ENCODE data around the gene PFN3. TPM values are rescaled to one million over a fixed set of nuclear protein-coding genes. Genes with fewer than 3 reads are reported as not detected.

Gene PFN3
- total and polyA plus RNA-seq, 11 donors, result not detected

DNA sequence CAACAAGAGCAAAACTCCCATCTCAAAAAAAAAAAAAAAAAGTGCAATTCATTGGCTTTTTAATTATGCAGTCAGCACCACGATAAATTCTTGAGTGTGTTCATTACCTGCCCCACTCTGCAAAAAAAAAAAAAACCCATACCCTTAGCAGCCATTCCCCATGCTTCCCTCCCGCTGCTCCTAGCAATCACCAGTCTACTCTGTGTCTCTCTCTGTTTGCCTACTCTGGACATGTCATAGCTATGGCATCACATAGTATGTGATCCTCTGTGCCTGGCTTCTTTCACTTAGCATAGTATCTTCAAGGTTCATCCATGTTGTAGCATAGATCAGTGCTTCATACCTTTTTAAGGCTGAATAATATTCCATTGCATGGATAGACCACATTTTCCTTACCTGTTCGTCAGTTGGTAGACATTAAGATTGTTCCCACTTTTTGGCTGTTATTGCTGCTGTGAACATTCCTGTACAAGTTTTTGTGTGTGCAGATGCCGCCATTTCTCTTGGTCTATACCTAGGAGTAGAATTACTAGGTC lies 39.1 kb upstream of the PFN3 start:
- ATAC-seq, result no peak
- H3K27ac ChIP-seq, result no peak overlapping the region

DNA sequence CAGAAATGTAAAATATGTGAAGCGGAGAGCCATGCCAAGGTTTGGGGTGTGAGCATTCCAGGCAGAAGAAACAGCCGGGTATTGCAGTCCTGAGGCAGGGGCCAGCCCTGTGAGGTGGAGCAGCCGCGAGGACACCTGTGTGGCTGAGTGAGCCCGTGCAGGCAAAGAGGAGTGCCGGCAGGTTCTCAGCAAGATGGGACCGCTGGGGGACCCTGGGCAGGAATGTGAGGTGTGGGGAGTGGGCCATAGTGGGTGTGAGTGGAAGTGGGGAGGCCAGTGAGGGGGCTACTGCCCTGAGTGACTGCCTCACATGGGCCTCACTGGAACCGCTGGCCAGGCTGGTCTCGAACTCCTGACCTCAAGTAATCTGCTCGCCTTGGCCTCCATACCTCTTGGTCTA lies 38.0 kb upstream of the PFN3 start:
- DNase-seq (no peak), ATAC-seq (no peak)
- WGBS, 4 donors, result 93 to 97% (median 94%) methylated on average over 10 of the region's 10 CpGs
- H3K4me3 ChIP-seq, result no peak overlapping the region
- H3K9me3 ChIP-seq, result no peaks in the 10 kb centered on the region
- H3K27me3 ChIP-seq, result no peaks in the 10 kb centered on the region
- H3K36me3 ChIP-seq, result peaks cover 0 to 95% (median 54%) of the 10 kb centered on the region in 9 donors
- TF ChIP-seq POLR2A (IDR thresholded peaks at IDR 0.05), result no peak
- TF ChIP-seq, protein P1, sequence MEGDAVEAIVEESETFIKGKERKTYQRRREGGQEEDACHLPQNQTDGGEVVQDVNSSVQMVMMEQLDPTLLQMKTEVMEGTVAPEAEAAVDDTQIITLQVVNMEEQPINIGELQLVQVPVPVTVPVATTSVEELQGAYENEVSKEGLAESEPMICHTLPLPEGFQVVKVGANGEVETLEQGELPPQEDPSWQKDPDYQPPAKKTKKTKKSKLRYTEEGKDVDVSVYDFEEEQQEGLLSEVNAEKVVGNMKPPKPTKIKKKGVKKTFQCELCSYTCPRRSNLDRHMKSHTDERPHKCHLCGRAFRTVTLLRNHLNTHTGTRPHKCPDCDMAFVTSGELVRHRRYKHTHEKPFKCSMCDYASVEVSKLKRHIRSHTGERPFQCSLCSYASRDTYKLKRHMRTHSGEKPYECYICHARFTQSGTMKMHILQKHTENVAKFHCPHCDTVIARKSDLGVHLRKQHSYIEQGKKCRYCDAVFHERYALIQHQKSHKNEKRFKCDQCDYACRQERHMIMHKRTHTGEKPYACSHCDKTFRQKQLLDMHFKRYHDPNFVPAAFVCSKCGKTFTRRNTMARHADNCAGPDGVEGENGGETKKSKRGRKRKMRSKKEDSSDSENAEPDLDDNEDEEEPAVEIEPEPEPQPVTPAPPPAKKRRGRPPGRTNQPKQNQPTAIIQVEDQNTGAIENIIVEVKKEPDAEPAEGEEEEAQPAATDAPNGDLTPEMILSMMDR (IDR thresholded peaks at IDR 0.05), result no peak
- intact Hi-C loops (cut with DNase I), result no loop called here
- H3K27ac ChIP-seq, result no peak overlapping the region
- peaks cover 0 to 9% (median 0%) of the 10 kb centered on the region in 12 donors for H3K4me1 ChIP-seq

More for the DNA sequence above, 39.1 kb upstream of the PFN3 start:
- H3K4me1 ChIP-seq, result no peaks in the 10 kb centered on the region
- H3K9me3 ChIP-seq, result no peaks in the 10 kb centered on the region
- H3K4me3 ChIP-seq, result no peak overlapping the region
- 96 to 99% (median 98%) methylated on average over 4 of the region's 4 CpGs for WGBS, 4 donors
- intact Hi-C loops (cut with DNase I), result no loop called here
- H3K27me3 ChIP-seq, result no peaks in the 10 kb centered on the region
- TF ChIP-seq POLR2A (IDR thresholded peaks at IDR 0.05), result no peak
- TF ChIP-seq, protein P1 (IDR thresholded peaks at IDR 0.05), result no peak
- H3K36me3 ChIP-seq, result peaks cover 0 to 84% (median 43%) of the 10 kb centered on the region in 9 donors
- no peak for DNase-seq

DNA sequence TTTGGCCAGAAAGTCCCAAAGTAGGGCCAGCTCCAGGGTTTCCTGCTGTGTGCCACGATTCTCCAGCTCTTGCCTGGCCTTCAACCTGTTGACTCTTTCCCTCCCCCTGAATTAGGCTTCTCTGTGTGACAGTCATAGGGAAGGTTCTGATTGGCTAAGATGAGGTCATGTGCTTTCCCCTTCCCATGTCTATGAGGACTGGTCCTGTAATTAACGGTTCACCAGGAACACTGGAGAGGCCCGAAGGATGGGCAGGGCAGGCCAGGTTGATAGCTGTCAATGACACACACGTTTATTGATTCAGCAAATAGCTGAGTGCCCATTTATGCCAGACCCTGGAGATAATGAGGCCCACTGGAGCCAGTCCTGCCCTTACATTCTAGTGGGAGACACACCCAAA lies 37.2 kb upstream of the PFN3 start:
- Histone ChIP-seq H3K9me3 (no peaks in the 10 kb centered on the region), H3K27ac (no peak overlapping the region), H3K4me1 (peaks cover 0 to 17% (median 0%) of the 10 kb centered on the region in 12 donors), H3K27me3 (no peaks in the 10 kb centered on the region), H3K36me3 (peaks cover 0 to 100% (median 62%) of the 10 kb centered on the region in 9 donors), H3K4me3 (no peak overlapping the region)
- 75 to 80% (median 78%) methylated on average over 4 of the region's 4 CpGs for WGBS, 4 donors
- no peak for TF ChIP-seq POLR2A (IDR thresholded peaks at IDR 0.05)
- TF ChIP-seq, protein P1 (IDR thresholded peaks at IDR 0.05), result no peak
- no peak for ATAC-seq
- no peak for DNase-seq
- intact Hi-C loops (cut with DNase I), result no loop called here

DNA sequence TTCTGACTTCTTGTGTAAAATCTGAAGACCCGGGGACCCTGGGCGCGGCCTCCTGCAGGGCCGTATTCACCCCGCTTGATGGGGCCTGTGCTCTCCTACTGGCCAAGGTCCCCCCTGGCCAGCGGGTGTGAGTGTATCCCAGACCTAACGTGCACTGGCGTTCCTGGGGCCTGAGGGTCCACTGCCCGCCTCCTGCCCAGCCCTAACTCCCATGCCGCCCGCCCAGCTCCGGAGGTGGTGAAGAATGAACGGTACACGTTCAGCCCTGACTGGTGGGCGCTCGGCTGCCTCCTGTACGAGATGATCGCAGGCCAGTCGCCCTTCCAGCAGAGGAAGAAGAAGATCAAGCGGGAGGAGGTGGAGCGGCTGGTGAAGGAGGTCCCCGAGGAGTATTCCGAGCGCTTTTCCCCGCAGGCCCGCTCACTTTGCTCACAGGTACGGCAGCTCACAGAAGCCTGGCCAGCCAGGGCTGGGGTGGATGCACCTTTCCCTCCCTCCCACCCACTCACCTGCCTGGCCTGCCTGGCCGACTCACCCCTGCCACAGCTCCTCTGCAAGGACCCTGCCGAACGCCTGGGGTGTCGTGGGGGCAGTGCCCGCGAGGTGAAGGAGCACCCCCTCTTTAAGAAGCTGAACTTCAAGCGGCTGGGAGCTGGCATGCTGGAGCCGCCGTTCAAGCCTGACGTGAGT lies 35.5 kb upstream of the PFN3 start:
- 95 to 96% (median 96%) methylated on average over 31 to 37 of the region's 37 CpGs for WGBS, 4 donors
- intact Hi-C loops (cut with DNase I), result no loop called here
- no peak overlapping the region for H3K4me3 ChIP-seq
- peaks cover 0 to 33% (median 12%) of the 10 kb centered on the region in 12 donors for H3K4me1 ChIP-seq
- DNase-seq (peak in 1 of 5 donors; percentile 62), ATAC-seq (no peak)
- H3K27me3 ChIP-seq, result no peaks in the 10 kb centered on the region
- peaks cover 0 to 95% (median 64%) of the 10 kb centered on the region in 9 donors for H3K36me3 ChIP-seq
- no peak overlapping the region for H3K27ac ChIP-seq
- TF ChIP-seq, protein P1 (IDR thresholded peaks at IDR 0.05), result no peak
- TF ChIP-seq POLR2A (IDR thresholded peaks at IDR 0.05), result no peak
- no peaks in the 10 kb centered on the region for H3K9me3 ChIP-seq
